Stimulated activated CD8-positive, alpha-beta memory T cell treated with anti-CD3 and anti-CD28 coated beads, Interleukin-7, amount 100 ng/mL, for 48 hours (primary cell): ENCODE data around the gene C6orf47.

Source experiments
- DNase-seq, 2 donors: peaks; one replicate each; pipeline ENCODE4 v3.0.0-alpha.2; 2020; ENCODE audit warnings: low read depth in 1 of 2; ENCODE audit errors: extremely low read depth in 1 of 2

The C6orf47 gene

GRCh38 chr6:31661262-31662123 lies 915 bp upstream of the C6orf47 start:
- DNase-seq = no peak

- peak in 1 of 2 donors; percentile 18 for DNase-seq
These were observed 763 bp downstream of the C6orf47 start for GRCh38 chr6:31659649-31660380.

GRCh38 chr6:31658983-31659648 lies 1.5 kb downstream of the C6orf47 start:
- no peak for DNase-seq

- DNase-seq = no peak
These were observed 2.4 kb downstream of the C6orf47 start for GRCh38 chr6:31658158-31658688.

- DNase-seq = peak in 1 of 2 donors; percentile 24
These were observed 3.0 kb downstream of the C6orf47 start for GRCh38 chr6:31657406-31658157.

- DNase-seq = no peak
These were observed 5.0 kb downstream of the C6orf47 start, which contains the start of gene APOM for GRCh38 chr6:31655349-31656237. TSS of gene APOM (plus strand) at chr6:31655894. CDS start at chr6:31655967, 73 bp downstream.

- no peak for DNase-seq
These were observed 5.8 kb downstream of the C6orf47 start for GRCh38 chr6:31654574-31655348.

GRCh38 chr6:31652925-31653724 lies 7.5 kb downstream of the C6orf47 start:
- peak; percentile 72 to 89 for DNase-seq

- peak in 1 of 2 donors; percentile 70 for DNase-seq
These were observed 8.9 kb downstream of the C6orf47 start for GRCh38 chr6:31651602-31652191.

- no peak for DNase-seq
These were observed 15.3 kb downstream of the C6orf47 start for GRCh38 chr6:31645325-31645724.

- DNase-seq = no peak
These were observed 16.6 kb downstream of the C6orf47 start for GRCh38 chr6:31643818-31644454.

GRCh38 chr6:31642798-31643570 lies 17.6 kb downstream of the C6orf47 start:
- DNase-seq = no peak

- no peak for DNase-seq
These were observed 19.2 kb downstream of the C6orf47 start for GRCh38 chr6:31641370-31641769.

GRCh38 chr6:31640612-31641011 lies 20.0 kb downstream of the C6orf47 start:
- no peak for DNase-seq

- DNase-seq = no peak
These were observed 21.1 kb downstream of the C6orf47 start for GRCh38 chr6:31639449-31639861.

- no peak for DNase-seq
These were observed 21.5 kb downstream of the C6orf47 start for GRCh38 chr6:31639043-31639442.
